SK-N-SH treated with all-trans-retinoic acid at 6 μM for 48 hours (cell line): ENCODE data around the gene IL4I1.

Experiments used
- BACH2 ChIP-seq: fragments of 250-450 bp; sonication (Bioruptor Pico); IDR thresholded peaks from 2 replicates; pipeline ENCODE4 v1.9.0; 2021; ENCODE audit warnings: mild to moderate bottlenecking, borderline replicate concordance
- CSRNP3 ChIP-seq: fragments of 250-450 bp; sonication (Bioruptor Pico); IDR thresholded peaks from 2 replicates; pipeline ENCODE4 v1.5.1; 2021; ENCODE audit warnings: mild to moderate bottlenecking, moderate library complexity
- RARB ChIP-seq: fragments of 250-450 bp; sonication (Bioruptor Pico); IDR thresholded peaks from 2 replicates; pipeline ENCODE4 v1.8.0; 2021; ENCODE audit warnings: mild to moderate bottlenecking, moderate library complexity
- TSHZ2 ChIP-seq: fragments of 250-450 bp; sonication (Bioruptor Pico); IDR thresholded peaks from 2 replicates; pipeline ENCODE4 v1.5.0; 2020; ENCODE audit warnings: mild to moderate bottlenecking, moderate library complexity
- ZC3H10 ChIP-seq: fragments of 250-450 bp; sonication (Bioruptor Pico); IDR thresholded peaks from 2 replicates; pipeline ENCODE4 v1.5.1; 2021; ENCODE audit warnings: mild to moderate bottlenecking, moderate library complexity
- TF ChIP-seq, protein P1 (sequence below): fragments of 250-450 bp; sonication (Bioruptor Pico); IDR thresholded peaks from 2 replicates; pipeline ENCODE4 v1.5.1; 2020; ENCODE audit warnings: low read depth, mild to moderate bottlenecking, moderate library complexity

DNA sequence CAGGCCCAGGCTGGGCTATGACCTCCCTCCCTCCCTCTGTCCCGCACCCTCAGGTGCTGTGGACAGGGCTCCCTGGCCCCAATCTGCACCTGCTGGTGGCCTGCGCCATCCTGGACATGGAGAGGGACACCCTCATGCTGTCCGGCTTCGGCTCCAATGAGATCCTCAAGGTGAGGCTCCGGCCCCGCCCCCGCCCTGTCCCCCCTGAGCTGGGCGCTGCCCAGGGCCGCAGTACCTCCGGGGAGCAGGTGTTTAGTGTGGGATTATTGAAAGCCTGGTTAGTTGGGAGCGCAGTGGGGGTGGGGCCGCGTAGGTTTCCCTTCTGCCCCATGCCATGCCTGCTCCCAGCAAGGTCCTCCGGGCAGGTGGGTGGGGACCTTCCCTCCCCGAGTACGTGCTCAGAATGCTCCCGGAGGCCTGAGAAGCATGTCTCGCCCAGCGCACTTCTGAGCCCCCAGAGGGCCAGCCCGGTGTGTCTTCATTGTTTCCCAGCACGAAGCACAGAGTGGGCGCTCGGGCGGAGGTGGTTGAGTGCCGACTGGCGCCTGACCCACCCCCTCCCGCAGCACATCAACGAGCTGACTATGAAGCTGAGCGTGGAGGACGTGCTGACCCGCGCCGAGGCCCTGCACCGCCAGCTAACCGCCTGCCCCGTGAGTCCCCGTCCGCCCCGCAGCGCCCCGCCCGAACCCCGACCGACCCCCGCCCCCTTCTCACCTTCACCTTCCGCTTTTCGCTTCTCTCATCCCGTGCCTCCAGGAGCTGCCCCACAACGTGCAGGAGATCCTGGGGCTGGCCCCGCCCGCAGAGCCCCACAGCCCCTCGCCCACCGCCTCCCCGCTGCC, 8.8 kb downstream of the IL4I1 start:
- TF ChIP-seq RARB (CRISPR knock-in tag), result no peak
- TF ChIP-seq CSRNP3 (CRISPR knock-in tag), result no peak
- TF ChIP-seq, protein P1, sequence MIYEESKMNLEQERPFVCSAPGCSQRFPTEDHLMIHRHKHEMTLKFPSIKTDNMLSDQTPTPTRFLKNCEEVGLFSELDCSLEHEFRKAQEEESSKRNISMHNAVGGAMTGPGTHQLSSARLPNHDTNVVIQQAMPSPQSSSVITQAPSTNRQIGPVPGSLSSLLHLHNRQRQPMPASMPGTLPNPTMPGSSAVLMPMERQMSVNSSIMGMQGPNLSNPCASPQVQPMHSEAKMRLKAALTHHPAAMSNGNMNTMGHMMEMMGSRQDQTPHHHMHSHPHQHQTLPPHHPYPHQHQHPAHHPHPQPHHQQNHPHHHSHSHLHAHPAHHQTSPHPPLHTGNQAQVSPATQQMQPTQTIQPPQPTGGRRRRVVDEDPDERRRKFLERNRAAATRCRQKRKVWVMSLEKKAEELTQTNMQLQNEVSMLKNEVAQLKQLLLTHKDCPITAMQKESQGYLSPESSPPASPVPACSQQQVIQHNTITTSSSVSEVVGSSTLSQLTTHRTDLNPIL (CRISPR knock-in tag), result no peak
- no peak for TF ChIP-seq TSHZ2 (CRISPR knock-in tag)
- TF ChIP-seq ZC3H10, result no peak
- TF ChIP-seq BACH2 (CRISPR knock-in tag), result no peak
